HT-29 (cell line): ENCODE data around the gene SLC22A23. TPM values are rescaled to one million over a fixed set of nuclear protein-coding genes. Genes with fewer than 3 reads are reported as not detected.
A peak's percentile ranks its signal among the peaks of the same experiment; 100 is the strongest.

ENCODE experiments used
- DNase-seq: peaks from one replicate; pipeline ENCODE4 v3.0.0-alpha.2; 2015; ENCODE audit warnings: low spot score
- total RNA-seq: library from RNA; depleted of rRNA; stranded (reverse); fragments of >200 nt; shearing (Covaris generic); gene quantifications from 2 replicates; pipeline ENCODE4 v1.2.3, GENCODE V29; 2014

Gene SLC22A23
- total RNA-seq, 1 experiment from 2014 or later: 10.8 TPM

- no peak for DNase-seq
These were observed 50.5 kb downstream of the SLC22A23 start for GRCh38 chr6:3406362-3406821.

DNA sequence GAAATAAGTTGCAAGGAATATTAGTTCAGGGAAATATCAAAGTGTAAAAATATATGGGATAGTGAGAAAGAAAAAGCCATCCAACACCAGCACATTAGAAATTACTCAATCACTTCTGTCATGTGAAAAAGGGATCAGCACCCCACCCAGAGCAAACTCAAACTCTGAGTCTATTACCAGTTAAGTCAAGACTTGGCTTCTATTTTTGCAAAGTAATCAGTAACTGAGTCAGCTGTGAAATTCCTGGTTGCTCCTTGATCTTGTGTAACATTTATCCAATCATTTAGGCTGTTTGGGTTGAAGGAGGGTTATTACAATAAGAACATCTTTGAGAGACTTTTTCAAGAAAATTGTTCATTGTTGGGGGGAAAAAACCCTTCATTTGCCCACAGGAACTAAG, 51.2 kb downstream of the SLC22A23 start:
- no peak for DNase-seq

DNA sequence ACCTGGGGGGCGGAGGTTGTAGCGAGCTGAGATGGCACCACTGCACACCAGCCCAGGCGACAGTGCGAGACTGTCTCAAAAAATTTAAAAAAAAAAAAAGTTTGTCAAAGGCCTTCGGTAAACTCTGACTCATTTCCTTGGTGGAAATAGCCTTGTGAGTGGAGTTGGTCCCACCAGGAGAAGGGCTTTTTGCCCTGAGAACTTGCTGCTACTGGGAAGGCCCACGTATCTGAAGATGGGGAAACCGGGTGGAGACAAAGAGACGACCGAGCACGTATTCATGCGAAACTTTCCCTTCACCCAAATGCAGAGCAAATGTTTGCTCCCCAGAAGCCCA, 51.7 kb downstream of the SLC22A23 start:
- no peak for DNase-seq

- DNase-seq: peak; percentile 87
These were observed 53.3 kb downstream of the SLC22A23 start for GRCh38 chr6:3403238-3404173.

DNA sequence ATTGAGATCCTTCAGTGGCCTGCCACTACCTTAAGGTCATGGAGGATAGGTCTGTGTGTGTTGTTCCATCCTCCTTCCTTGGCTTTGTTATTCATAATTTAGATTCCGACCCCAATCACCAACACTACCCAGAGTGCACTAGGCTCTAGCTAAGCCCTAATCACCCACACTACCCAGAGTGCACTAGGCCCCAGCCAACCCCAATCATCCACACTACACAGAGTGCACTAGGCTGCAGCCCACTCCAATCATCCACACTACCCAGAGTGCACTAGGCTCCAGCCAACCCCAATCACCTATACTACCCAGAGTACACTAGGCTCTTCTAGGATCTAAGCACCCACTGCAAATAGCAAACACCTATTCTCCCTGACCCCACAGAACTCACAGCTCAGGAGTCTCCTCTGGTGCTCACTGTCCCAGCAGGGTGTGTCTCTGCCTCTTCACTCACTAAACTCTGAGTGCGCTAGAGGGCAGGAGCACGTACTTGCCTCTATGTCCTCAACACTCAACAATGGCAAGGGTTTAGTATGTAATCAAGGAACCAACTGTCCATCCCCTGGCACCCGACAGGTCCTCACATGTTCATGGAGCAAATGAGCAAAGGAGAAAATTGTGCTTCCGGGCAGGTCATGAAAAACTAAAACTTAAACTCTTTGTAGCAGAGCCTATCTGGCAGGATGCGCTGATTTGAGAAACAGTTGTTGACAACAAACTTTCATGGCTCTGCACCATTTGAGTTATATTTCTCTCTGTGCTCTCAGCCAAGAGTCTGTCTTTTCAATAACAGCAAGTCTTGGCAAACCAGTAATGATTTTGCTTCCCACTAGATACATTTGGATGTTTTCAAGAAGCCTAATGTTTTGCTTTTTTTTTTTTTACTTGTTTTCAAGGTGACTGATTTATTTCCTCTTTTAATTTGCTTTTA, 54.3 kb downstream of the SLC22A23 start:
- DNase-seq: no peak

DNA sequence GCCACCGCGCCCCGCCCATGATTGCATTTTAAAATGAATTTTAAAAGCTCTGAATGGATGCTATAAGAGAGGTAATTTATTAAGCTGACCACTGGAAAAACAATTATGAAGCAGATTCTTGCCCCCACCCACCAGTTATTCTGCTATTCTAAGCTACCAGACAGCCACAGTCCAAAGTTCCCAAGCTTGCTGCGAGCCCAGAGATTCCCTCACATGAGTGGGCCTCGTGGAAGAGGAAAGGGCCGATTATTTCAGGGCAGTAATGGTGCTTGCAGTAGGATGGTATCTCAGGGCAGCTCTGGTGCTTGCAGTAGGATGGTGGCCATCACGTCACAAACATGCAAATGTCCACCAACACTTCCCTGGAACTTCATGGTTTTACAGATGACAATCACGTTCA, 56.7 kb downstream of the SLC22A23 start:
- DNase-seq: no peak

GRCh38 chr6:3398755-3399696, 57.8 kb downstream of the SLC22A23 start:
- no peak for DNase-seq

DNA sequence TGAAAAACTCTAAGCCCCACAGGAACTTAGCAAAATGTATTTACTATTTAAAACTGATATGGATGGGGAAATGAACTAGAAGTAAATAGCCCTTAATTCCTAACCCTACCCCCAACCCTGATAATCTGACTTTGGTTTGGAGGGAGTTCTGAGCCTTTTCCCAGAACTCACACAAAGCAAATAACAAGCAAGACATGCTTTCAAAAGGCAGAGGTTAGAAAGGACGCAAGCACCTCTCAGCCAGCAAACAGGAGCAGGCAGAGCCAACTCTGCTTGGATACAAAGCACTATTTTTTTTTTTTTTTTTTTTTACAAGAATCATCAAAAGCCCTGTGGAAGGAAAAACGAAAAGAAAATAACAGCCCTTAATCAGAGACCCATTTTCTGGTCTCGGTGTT, 58.7 kb downstream of the SLC22A23 start:
- no peak for DNase-seq

DNA sequence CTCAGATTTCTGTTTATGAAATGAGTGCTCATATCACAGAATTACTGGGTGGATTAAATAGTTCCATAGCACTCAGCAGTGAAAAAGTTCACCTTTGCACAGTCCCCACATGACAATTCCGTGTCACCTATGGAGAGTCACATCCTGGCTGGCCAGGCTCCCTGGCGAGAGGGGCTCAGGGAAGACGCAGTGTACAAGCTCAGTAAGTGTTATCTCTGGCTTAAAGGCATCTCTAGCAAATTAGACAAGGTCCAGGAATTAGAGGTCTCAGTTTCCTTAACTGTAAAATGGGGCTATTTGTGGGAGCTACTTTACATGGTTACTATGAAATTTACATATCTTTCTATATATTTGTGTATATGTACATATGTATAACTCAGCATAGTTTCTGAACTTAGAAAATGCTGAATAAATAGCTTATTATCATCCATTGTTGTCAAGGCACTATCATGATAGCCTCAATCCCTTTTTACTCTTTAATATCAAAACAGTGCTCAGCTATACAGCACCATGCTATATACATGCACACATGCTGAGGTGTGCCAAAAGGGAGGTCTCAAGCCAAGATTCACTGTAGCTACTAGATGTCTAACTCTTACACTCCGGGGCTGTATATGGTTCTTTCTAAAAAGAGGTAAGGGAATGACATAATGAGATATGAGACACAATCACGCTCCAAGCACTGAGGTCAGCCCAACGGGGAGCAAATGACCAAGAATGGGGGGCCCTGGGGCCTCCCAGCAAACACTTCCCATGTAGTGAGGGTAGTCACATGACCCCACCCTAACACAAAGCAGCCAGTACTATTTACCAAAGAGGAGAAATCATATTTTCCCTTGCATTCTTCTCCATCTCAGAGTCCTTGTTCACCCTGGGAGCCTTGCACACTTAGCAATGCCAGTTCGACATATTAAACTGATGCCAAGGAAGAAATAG, 59.4 kb downstream of the SLC22A23 start:
- no peak for DNase-seq

DNA sequence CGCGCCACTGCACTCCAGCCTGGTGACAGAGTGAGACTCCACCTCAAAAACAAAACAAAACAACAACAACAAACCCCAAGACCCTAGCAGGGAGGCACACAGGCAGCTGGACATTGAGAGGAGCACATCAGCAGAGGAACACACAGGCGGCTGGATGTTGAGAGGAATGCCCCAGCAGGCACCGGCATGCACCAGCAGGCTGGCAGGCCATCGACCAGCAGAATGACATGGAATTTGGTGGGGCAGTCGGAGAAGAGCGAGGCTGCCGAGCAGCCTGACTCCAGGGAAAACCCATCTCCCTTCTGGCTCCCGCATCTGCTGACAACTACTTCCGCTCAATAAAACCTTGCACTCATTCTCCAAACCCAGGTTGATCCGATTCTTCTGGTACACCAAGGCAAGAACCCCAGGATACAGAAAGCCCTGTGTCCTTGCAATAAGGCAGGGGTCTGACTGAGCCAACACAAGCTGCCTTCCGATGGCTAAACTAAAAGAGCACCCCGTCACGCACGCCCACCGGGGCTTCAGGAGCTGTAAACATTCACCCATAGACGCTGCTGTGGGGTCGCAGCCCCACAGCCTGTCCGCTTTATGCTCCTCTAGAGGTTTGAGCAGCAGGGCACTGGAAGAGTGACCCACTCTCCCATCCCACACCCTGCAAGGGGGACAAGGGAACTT, 60.2 kb downstream of the SLC22A23 start:
- DNase-seq: no peak

DNA sequence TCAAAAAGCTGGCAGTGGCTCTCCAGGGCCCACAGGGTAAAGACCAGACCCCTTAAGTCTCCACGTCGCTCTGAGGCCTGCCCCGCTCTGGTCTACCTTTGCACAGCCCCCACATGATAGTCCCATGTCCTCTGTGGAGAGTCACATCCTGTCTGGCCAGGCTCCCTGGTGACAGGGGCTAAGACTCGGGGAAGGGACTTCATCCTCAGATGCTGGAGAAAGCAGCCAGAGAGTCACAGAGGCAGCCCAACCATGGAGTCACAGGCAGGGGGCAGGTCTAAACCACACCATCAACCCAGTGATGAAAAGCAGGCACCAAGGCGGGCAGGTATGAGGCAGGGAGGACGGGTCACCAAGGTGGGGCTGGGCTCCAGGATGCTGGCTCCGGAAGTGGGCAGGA, 62.2 kb downstream of the SLC22A23 start:
- DNase-seq: no peak

- DNase-seq: no peak
These were observed 63.0 kb downstream of the SLC22A23 start for GRCh38 chr6:3393836-3394202.

- no peak for DNase-seq
These were observed 63.7 kb downstream of the SLC22A23 start for GRCh38 chr6:3392930-3393835.

- no peak for DNase-seq
These were observed 64.9 kb downstream of the SLC22A23 start for GRCh38 chr6:3391902-3392458.

DNA sequence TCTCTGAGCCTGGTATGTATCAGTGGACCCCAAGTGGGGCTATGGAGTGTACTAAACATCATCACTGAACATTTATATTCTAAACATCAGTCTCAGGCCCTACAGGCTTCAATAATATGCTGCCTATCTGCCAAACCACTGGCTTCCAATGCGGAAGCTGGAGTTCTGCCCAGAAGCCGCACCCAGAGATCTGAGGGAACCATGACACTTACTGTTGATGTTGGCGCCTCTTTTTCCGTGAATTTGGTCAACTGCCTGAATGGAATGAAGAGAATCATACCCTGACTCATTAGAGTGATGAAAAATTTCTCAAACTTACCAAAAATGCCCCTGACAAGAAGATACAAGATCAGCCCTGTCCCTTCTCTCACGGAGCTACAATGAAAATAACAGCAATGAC, 66.2 kb downstream of the SLC22A23 start:
- DNase-seq: peak; percentile 65

DNA sequence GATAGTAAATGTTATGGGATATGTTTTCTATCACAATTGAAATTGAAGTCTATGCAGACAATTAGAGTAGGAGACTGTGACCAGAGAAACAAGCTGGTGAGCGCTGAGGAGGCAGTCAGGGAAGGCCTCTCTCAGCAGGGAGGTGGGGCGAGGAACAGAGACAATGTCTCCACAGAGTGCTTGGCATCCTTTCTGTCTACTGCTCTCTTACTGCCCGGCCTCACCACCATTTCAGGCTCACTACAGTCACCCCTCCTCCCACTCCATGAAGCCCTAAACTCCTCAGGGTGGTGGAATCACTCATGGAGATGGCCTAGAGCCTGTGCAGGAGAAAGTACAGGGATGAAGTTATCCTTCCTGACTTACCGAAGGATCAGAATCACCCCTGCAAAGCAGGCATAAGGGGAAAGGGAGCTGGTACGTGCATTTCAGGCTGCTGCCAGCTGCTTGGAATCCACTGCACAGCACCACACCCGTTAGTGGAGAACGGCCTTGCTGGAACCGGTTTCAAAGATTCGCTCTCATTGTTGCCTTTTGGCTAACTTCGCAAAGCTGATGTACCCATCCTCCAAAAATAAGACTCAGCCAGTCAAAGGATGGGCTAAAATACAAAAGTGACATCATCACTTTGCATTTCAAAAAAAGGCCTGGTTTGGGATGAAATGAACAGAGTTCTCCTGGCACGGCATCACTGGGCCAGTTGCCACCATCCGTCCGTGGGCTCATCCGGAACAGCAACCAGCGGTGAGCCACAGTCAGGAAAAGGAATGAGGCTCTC, 67.3 kb downstream of the SLC22A23 start:
- DNase-seq: no peak

- DNase-seq: no peak
These were observed 68.1 kb downstream of the SLC22A23 start for GRCh38 chr6:3388786-3389185.
